HEK293 (cell line): ENCODE data around the gene COQ7.

ENCODE experiments used
- FEZF1 ChIP-seq: fragments of 450-650 bp; formaldehyde crosslinking; IDR thresholded peaks from 2 replicates; pipeline ENCODE4 v1.5.1; 2016; ENCODE audit warnings: missing biosample characterization, missing genetic modification characterization
- HOXC10 ChIP-seq: sonication (generic); formaldehyde crosslinking; IDR thresholded peaks from 2 replicates; pipeline ENCODE4 v1.8.1; 2023; ENCODE audit warnings: mild to moderate bottlenecking, missing genetic modification reagents
- PRDM1 ChIP-seq: fragments of 450-650 bp; formaldehyde crosslinking; IDR thresholded peaks from 2 replicates; pipeline ENCODE4; 2016; ENCODE audit warnings: missing biosample characterization, missing genetic modification characterization
- SETDB1 ChIP-seq: IDR thresholded peaks from one replicate; pipeline ENCODE4 v1.6.1; 2017; ENCODE audit warnings: mild to moderate bottlenecking, low read length, moderate library complexity, mixed read lengths; ENCODE audit not compliant: insufficient read length
- SP7 ChIP-seq: fragments of 450-650 bp; formaldehyde crosslinking; IDR thresholded peaks from 2 replicates; pipeline ENCODE4 v1.5.1; 2016; ENCODE audit warnings: missing biosample characterization, missing genetic modification characterization
- TRIM28 ChIP-seq: IDR thresholded peaks from 2 replicates; pipeline ENCODE4 v1.6.1; 2011; ENCODE audit warnings: low read length, control low read depth, borderline replicate concordance
- YY2 ChIP-seq: fragments of 450-650 bp; formaldehyde crosslinking; IDR thresholded peaks from 2 replicates; pipeline ENCODE4 v1.5.1; 2016; ENCODE audit warnings: missing biosample characterization, missing genetic modification characterization
- ZFHX2 ChIP-seq: fragments of 450-650 bp; formaldehyde crosslinking; conservative IDR thresholded peaks from 2 replicates; pipeline ENCODE4 v1.5.1; 2016; ENCODE audit warnings: missing biosample characterization, missing genetic modification characterization
- ZFP69B ChIP-seq: fragments of 450-650 bp; formaldehyde crosslinking; IDR thresholded peaks from 2 replicates; pipeline ENCODE4 v1.5.1; 2016; ENCODE audit warnings: missing biosample characterization, missing genetic modification characterization
- ZNF112 ChIP-seq: fragments of 450-650 bp; formaldehyde crosslinking; IDR thresholded peaks from 2 replicates; pipeline ENCODE4 v1.5.0; 2017; ENCODE audit warnings: missing biosample characterization, missing genetic modification characterization
- ZNF223 ChIP-seq: fragments of 450-650 bp; formaldehyde crosslinking; IDR thresholded peaks from 2 replicates; pipeline ENCODE4 v1.5.1; 2016; ENCODE audit warnings: missing biosample characterization, missing genetic modification characterization
- ZNF239 ChIP-seq: fragments of 450-650 bp; formaldehyde crosslinking; IDR thresholded peaks from 2 replicates; pipeline ENCODE4 v1.5.1; 2016; ENCODE audit warnings: missing biosample characterization, missing genetic modification characterization
- ZNF37A ChIP-seq: fragments of 450-650 bp; IDR thresholded peaks from 2 replicates; pipeline ENCODE4 v1.5.1; 2018; ENCODE audit warnings: missing biosample characterization, missing genetic modification characterization
- ZNF391 ChIP-seq: fragments of 450-650 bp; formaldehyde crosslinking; IDR thresholded peaks from 2 replicates; pipeline ENCODE4 v1.5.1; 2016; ENCODE audit warnings: low read depth, missing biosample characterization, missing genetic modification characterization, borderline replicate concordance
- ZNF433 ChIP-seq: fragments of 450-650 bp; formaldehyde crosslinking; IDR thresholded peaks from 2 replicates; pipeline ENCODE4 v1.5.1; 2016; ENCODE audit warnings: missing biosample characterization, missing genetic modification characterization, low read depth
- ZNF530 ChIP-seq: fragments of 450-650 bp; formaldehyde crosslinking; IDR thresholded peaks from 2 replicates; pipeline ENCODE4 v1.5.1; 2016; ENCODE audit warnings: low read depth, missing biosample characterization, missing genetic modification characterization
- ZNF544 ChIP-seq: fragments of 450-650 bp; formaldehyde crosslinking; IDR thresholded peaks from 2 replicates; pipeline ENCODE4 v1.5.0; 2017; ENCODE audit warnings: missing biosample characterization, missing genetic modification characterization
- ZNF664 ChIP-seq: fragments of 450-650 bp; formaldehyde crosslinking; IDR thresholded peaks from 2 replicates; pipeline ENCODE4 v1.5.1; 2016; ENCODE audit warnings: missing biosample characterization, missing genetic modification characterization
- ZNF707 ChIP-seq: fragments of 450-650 bp; formaldehyde crosslinking; IDR thresholded peaks from 2 replicates; pipeline ENCODE4 v1.5.1; 2016; ENCODE audit warnings: missing biosample characterization, missing genetic modification characterization
- ZNF785 ChIP-seq: fragments of 450-650 bp; formaldehyde crosslinking; IDR thresholded peaks from 2 replicates; pipeline ENCODE4 v1.5.1; 2016; ENCODE audit warnings: missing biosample characterization, missing genetic modification characterization
- ZSCAN23 ChIP-seq: fragments of 450-650 bp; formaldehyde crosslinking; IDR thresholded peaks from 2 replicates; pipeline ENCODE4 v1.5.1; 2016; ENCODE audit warnings: missing biosample characterization, missing genetic modification characterization
- TF ChIP-seq, protein P1 (sequence below): fragments of 450-650 bp; formaldehyde crosslinking; IDR thresholded peaks from 2 replicates; pipeline ENCODE4 v1.5.1; 2016; ENCODE audit warnings: missing biosample characterization, missing genetic modification characterization
- TF ChIP-seq, protein P2 (sequence below): fragments of 450-650 bp; formaldehyde crosslinking; IDR thresholded peaks from 2 replicates; pipeline ENCODE4 v1.5.1; 2016; ENCODE audit warnings: missing biosample characterization, missing genetic modification characterization
- TF ChIP-seq, protein P3 (sequence below): fragments of 450-650 bp; formaldehyde crosslinking; IDR thresholded peaks from 2 replicates; pipeline ENCODE4 v1.5.1; 2016; ENCODE audit warnings: missing biosample characterization, missing genetic modification characterization, borderline replicate concordance
- TF ChIP-seq, protein P4 (sequence below): fragments of 450-650 bp; formaldehyde crosslinking; IDR thresholded peaks from 2 replicates; pipeline ENCODE4 v1.5.1; 2016; ENCODE audit warnings: missing biosample characterization, missing genetic modification characterization, low read depth
- TF ChIP-seq, protein P5 (sequence below): fragments of 450-650 bp; formaldehyde crosslinking; optimal IDR thresholded peaks from 2 replicates; pipeline ENCODE3; 2016; ENCODE audit warnings: missing biosample characterization, mild to moderate bottlenecking, missing genetic modification characterization
- TF ChIP-seq, protein P6 (sequence below): fragments of 450-650 bp; formaldehyde crosslinking; IDR thresholded peaks from 2 replicates; pipeline ENCODE4 v1.5.1; 2016; ENCODE audit warnings: missing biosample characterization, missing genetic modification characterization, borderline replicate concordance
- TF ChIP-seq, protein P7 (sequence below): fragments of 450-650 bp; formaldehyde crosslinking; IDR thresholded peaks from 2 replicates; pipeline ENCODE4 v1.5.1; 2016; ENCODE audit warnings: missing biosample characterization, missing genetic modification characterization

The COQ7 gene

DNA sequence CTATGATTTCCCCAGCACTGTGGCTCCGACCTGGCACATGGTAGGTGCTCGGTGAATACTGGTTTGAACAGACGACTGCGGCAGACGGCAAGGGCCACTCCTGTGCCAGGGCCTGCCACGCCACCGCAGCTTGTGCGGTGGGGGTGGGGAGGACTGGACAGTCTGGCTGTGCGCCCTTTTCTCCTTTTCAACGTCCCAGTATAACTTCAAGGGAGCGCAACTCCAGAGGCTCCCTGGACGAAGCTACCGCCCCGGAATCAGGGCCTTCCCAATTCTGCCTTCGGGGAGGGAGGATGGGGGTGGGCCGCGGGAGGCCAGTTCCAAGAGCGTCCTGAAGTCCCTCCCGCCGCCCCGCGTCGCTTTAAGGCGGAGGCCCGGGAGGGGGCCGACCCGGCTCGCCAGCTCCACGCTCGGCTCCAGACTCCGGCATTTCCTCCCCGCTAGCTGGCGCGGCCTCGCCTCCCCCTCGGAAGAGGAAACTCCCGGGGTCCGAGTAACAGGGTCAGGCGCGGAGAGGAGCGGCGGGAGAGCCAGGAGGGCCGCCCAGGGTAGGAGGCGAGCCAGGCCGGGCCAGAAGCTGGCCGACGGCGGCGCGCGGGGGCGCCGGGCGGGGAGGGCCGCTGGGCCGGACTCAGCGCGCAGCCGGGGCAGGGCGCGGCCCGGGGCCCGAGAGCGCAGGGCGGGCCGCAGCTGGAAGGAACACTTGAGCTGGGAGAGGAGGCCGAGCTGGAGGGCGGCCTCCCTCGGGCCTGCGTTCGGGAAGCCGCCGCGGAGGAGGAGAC lies 46.4 kb downstream of the COQ7 start, which contains the start of gene ITPRIPL2 (continued):
- TF ChIP-seq ZFHX2 (tag by site-specific recombination) (no peak), ZNF544 (tag by site-specific recombination) (no peak), ZNF112 (tag by site-specific recombination) (no peak), ZNF37A (tag by site-specific recombination) (no peak), FEZF1 (tag by site-specific recombination) (no peak), ZNF433 (tag by site-specific recombination) (no peak), PRDM1 (tag by site-specific recombination) (no peak), ZNF530 (no peak), ZNF664 (no peak), YY2 (tag by site-specific recombination) (no peak), ZNF785 (tag by site-specific recombination) (no peak), HOXC10 (CRISPR knock-in tag) (0 out of 2 replicates have a peak, but pooled peaks have one; percentile 65), ZSCAN23 (no peak), SP7 (no peak), ZFP69B (tag by site-specific recombination) (peak; percentile 75), TRIM28 (no peak), ZNF239 (tag by site-specific recombination) (no peak), ZNF707 (tag by site-specific recombination) (no peak), ZNF223 (tag by site-specific recombination) (no peak), SETDB1 (no peak), ZNF391 (tag by site-specific recombination) (no peak)
- TF ChIP-seq, protein P1, sequence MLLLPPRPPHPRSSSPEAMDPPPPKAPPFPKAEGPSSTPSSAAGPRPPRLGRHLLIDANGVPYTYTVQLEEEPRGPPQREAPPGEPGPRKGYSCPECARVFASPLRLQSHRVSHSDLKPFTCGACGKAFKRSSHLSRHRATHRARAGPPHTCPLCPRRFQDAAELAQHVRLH (tag by site-specific recombination), result no peak
- TF ChIP-seq, protein P2, sequence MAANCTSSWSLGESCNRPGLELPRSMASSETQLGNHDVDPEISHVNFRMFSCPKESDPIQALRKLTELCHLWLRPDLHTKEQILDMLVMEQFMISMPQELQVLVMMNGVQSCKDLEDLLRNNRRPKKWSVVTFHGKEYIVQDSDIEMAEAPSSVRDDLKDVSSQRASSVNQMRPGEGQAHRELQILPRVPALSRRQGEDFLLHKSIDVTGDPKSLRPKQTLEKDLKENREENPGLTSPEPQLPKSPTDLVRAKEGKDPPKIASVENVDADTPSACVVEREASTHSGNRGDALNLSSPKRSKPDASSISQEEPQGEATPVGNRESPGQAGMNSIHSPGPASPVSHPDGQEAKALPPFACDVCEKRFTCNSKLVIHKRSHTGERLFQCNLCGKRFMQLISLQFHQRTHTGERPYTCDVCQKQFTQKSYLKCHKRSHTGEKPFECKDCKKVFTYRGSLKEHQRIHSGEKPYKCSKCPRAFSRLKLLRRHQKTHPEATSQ (tag by site-specific recombination), result no peak
- TF ChIP-seq, protein P3, sequence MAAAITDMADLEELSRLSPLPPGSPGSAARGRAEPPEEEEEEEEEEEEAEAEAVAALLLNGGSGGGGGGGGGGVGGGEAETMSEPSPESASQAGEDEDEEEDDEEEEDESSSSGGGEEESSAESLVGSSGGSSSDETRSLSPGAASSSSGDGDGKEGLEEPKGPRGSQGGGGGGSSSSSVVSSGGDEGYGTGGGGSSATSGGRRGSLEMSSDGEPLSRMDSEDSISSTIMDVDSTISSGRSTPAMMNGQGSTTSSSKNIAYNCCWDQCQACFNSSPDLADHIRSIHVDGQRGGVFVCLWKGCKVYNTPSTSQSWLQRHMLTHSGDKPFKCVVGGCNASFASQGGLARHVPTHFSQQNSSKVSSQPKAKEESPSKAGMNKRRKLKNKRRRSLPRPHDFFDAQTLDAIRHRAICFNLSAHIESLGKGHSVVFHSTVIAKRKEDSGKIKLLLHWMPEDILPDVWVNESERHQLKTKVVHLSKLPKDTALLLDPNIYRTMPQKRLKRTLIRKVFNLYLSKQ (tag by site-specific recombination), result no peak
- TF ChIP-seq, protein P4, sequence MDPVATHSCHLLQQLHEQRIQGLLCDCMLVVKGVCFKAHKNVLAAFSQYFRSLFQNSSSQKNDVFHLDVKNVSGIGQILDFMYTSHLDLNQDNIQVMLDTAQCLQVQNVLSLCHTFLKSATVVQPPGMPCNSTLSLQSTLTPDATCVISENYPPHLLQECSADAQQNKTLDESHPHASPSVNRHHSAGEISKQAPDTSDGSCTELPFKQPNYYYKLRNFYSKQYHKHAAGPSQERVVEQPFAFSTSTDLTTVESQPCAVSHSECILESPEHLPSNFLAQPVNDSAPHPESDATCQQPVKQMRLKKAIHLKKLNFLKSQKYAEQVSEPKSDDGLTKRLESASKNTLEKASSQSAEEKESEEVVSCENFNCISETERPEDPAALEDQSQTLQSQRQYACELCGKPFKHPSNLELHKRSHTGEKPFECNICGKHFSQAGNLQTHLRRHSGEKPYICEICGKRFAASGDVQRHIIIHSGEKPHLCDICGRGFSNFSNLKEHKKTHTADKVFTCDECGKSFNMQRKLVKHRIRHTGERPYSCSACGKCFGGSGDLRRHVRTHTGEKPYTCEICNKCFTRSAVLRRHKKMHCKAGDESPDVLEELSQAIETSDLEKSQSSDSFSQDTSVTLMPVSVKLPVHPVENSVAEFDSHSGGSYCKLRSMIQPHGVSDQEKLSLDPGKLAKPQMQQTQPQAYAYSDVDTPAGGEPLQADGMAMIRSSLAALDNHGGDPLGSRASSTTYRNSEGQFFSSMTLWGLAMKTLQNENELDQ (tag by site-specific recombination), result no peak
- TF ChIP-seq, protein P5, sequence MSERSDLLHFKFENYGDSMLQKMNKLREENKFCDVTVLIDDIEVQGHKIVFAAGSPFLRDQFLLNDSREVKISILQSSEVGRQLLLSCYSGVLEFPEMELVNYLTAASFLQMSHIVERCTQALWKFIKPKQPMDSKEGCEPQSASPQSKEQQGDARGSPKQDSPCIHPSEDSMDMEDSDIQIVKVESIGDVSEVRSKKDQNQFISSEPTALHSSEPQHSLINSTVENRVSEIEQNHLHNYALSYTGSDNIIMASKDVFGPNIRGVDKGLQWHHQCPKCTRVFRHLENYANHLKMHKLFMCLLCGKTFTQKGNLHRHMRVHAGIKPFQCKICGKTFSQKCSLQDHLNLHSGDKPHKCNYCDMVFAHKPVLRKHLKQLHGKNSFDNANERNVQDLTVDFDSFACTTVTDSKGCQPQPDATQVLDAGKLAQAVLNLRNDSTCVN (tag by site-specific recombination), result peak; percentile 84
- TF ChIP-seq, protein P6, sequence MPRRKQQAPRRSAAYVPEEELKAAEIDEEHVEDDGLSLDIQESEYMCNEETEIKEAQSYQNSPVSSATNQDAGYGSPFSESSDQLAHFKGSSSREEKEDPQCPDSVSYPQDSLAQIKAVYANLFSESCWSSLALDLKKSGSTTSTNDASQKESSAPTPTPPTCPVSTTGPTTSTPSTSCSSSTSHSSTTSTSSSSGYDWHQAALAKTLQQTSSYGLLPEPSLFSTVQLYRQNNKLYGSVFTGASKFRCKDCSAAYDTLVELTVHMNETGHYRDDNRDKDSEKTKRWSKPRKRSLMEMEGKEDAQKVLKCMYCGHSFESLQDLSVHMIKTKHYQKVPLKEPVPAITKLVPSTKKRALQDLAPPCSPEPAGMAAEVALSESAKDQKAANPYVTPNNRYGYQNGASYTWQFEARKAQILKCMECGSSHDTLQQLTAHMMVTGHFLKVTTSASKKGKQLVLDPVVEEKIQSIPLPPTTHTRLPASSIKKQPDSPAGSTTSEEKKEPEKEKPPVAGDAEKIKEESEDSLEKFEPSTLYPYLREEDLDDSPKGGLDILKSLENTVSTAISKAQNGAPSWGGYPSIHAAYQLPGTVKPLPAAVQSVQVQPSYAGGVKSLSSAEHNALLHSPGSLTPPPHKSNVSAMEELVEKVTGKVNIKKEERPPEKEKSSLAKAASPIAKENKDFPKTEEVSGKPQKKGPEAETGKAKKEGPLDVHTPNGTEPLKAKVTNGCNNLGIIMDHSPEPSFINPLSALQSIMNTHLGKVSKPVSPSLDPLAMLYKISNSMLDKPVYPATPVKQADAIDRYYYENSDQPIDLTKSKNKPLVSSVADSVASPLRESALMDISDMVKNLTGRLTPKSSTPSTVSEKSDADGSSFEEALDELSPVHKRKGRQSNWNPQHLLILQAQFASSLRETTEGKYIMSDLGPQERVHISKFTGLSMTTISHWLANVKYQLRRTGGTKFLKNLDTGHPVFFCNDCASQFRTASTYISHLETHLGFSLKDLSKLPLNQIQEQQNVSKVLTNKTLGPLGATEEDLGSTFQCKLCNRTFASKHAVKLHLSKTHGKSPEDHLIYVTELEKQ (tag by site-specific recombination), result no peak
- TF ChIP-seq, protein P7, sequence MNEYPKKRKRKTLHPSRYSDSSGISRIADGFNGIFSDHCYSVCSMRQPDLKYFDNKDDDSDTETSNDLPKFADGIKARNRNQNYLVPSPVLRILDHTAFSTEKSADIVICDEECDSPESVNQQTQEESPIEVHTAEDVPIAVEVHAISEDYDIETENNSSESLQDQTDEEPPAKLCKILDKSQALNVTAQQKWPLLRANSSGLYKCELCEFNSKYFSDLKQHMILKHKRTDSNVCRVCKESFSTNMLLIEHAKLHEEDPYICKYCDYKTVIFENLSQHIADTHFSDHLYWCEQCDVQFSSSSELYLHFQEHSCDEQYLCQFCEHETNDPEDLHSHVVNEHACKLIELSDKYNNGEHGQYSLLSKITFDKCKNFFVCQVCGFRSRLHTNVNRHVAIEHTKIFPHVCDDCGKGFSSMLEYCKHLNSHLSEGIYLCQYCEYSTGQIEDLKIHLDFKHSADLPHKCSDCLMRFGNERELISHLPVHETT (tag by site-specific recombination), result 0 out of 2 replicates have a peak, but pooled peaks have one; percentile 30
